ENCODE measurements around the gene EML4.

The EML4 gene

GRCh38 chr2:42137125-42137841 lies 31.9 kb upstream of the EML4 start:
- no peak for DNase-seq

- no peak for DNase-seq
Measured at GRCh38 chr2:42138163-42139015, 30.8 kb upstream of the EML4 start.

- no peak for DNase-seq
Measured at GRCh38 chr2:42139101-42139500, 30.1 kb upstream of the EML4 start.

- DNase-seq, result no peak
Measured at GRCh38 chr2:42140496-42140895, 28.7 kb upstream of the EML4 start.

GRCh38 chr2:42141687-42142546 lies 27.2 kb upstream of the EML4 start:
- peak; percentile 75 for DNase-seq

GRCh38 chr2:42142547-42143184 lies 26.5 kb upstream of the EML4 start:
- no peak for DNase-seq

GRCh38 chr2:42147641-42148274 lies 21.4 kb upstream of the EML4 start:
- no peak for DNase-seq

- DNase-seq, result no peak
Measured at GRCh38 chr2:42150159-42150558, 19.0 kb upstream of the EML4 start.

GRCh38 chr2:42153944-42154581 lies 15.1 kb upstream of the EML4 start:
- DNase-seq, result no peak

- no peak for DNase-seq
Measured at GRCh38 chr2:42156721-42157120, 12.4 kb upstream of the EML4 start.

- no peak for DNase-seq
Measured at GRCh38 chr2:42161444-42161843, 7.7 kb upstream of the EML4 start.

- no peak for DNase-seq
Measured at GRCh38 chr2:42163444-42164045, 5.6 kb upstream of the EML4 start.

GRCh38 chr2:42164046-42164445 lies 5.1 kb upstream of the EML4 start:
- DNase-seq, result no peak

GRCh38 chr2:42164971-42165370 lies 4.2 kb upstream of the EML4 start:
- no peak for DNase-seq

- DNase-seq, result no peak
Measured at GRCh38 chr2:42167458-42167857, 1.7 kb upstream of the EML4 start.

- no peak for DNase-seq
Measured at GRCh38 chr2:42168459-42169099, 574 bp upstream of the EML4 start.

GRCh38 chr2:42169874-42170521 lies 845 bp downstream of the EML4 start:
- DNase-seq, result no peak

GRCh38 chr2:42170619-42171395 lies 1.7 kb downstream of the EML4 start:
- DNase-seq, result no peak

- DNase-seq, result no peak
Measured at GRCh38 chr2:42171396-42171980, 2.3 kb downstream of the EML4 start.

Measured in NCI-H510A (cell line).